ENCODE results near the gene ZNF655.

Gene ZNF655

DNA sequence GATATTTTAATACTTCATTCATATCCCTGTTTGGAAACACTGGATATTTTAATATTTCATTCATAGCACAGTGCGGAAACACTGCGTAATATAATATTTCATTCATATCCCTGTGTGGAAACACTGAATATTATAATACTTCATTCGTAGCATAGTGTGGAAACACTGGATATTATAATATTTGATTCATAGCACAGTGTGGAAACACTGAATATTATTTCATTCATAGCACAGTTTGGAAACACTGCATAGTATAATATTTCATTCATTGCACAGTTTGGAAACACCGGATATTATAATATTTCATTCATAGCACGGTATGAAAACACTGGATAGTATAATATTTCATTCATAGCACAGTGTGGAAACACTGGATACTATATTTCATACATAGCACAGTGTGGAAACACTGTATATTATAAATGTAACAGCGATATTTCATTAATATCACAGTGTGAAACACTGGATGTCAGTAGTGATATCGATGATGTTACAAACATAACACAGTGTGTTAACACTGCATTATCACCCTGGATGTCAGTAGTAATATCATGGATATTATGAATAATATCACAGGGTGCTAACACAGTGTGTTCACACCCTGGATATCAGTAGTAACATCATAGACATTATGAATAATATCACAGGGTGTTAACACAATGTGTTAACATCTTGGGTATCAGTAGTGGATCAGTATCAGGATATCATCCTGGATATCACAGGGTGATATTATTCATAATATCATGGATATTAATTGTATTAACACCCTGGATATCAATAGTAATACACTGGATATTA lies 36.7 kb downstream of the ZNF655 start:
- Histone ChIP-seq H3K4me1 (ENCODE audit: insufficient read depth, low read length) (no peaks in the 10 kb centered on the region), H3K9me3 (ENCODE audit: low read length) (no peaks in the 10 kb centered on the region), H3K9ac (ENCODE audit: low read length) (no peak overlapping the region), H3K4me3 (ENCODE audit: low read depth in 1 of 2, low read length in 2 of 2) (no peak overlapping the region), H3K27me3 (ENCODE audit: control insufficient read depth in 1 of 2, insufficient read depth in 2 of 2, low read length in 2 of 2) (no peaks in the 10 kb centered on the region), H3K27ac (ENCODE audit: low read depth, low read length) (no peak overlapping the region), H3K36me3 (ENCODE audit: insufficient read depth, low read length) (no peaks in the 10 kb centered on the region)

DNA sequence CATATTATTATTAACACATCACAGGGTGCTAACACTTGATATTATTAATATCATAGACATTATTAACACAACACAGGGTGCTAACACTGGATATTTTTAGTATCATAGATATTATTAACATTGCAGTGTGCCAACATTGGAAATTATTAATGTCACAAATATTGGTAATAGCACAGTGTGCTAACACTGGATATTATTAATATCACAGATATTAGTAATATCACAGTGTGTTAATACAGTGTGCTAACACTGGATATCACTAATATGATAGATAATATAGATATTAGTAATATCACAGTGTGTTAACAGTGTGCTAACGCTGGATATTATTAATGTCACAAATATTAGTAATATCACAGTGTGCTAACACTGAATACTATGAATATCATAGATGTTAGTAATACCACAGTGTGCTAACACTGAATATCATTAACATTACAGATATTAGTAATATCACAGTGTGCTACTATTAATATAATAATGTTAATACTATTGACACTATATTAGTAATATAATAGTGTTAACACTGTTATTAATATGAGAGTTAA lies 38.0 kb downstream of the ZNF655 start:
- H3K36me3 ChIP-seq (ENCODE audit: insufficient read depth, low read length): no peaks in the 10 kb centered on the region
- H3K9ac ChIP-seq (ENCODE audit: low read length): no peak overlapping the region
- no peak overlapping the region for H3K4me3 ChIP-seq (ENCODE audit: low read depth in 1 of 2, low read length in 2 of 2)
- H3K9me3 ChIP-seq (ENCODE audit: low read length): no peaks in the 10 kb centered on the region
- H3K27me3 ChIP-seq (ENCODE audit: control insufficient read depth in 1 of 2, insufficient read depth in 2 of 2, low read length in 2 of 2): no peaks in the 10 kb centered on the region
- H3K27ac ChIP-seq (ENCODE audit: low read depth, low read length): no peak overlapping the region
- no peaks in the 10 kb centered on the region for H3K4me1 ChIP-seq (ENCODE audit: insufficient read depth, low read length)

DNA sequence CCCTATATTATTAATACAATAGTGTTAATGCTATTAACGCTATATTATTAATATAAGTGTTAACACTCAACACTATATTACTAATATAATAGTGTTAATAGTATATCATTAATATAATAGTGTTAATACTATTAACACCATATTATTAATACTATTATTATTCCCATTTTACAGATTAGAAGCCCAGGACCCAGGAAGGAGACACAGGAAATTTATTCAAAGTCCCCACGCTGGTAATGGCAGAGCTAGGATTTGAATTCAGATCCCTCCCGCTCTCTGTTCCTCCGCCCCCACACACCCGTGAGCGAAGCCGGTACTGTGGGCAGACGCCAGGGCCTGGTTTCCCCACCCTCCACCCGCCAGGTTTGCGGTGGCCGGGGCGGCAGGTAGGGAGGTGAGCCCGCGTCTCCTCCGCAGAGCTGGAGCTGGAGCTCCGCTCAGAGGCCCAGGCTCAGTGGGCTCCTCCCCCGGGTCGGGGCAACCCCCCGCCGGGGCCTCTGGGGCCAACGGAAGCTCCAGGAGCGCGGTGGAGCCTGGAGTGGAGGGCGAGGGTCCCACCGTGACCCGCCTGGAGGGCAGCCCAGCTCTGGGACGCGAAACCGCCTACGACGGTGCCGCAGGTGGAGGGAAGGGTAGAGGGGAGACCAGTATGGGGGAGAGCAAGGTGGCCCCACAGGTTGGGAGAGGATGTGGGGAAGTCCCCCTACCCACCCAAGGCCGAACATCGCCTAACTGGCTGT lies 39.5 kb downstream of the ZNF655 start, which contains the start of gene TMEM225B:
TMEM225B (plus strand) TSS at position 506 of the 740 bp plus-strand sequence. CDS start 6,122 bp downstream, outside the sequence.
- Histone ChIP-seq H3K4me1 (ENCODE audit: insufficient read depth, low read length) (no peaks in the 10 kb centered on the region), H3K27me3 (ENCODE audit: control insufficient read depth in 1 of 2, insufficient read depth in 2 of 2, low read length in 2 of 2) (no peaks in the 10 kb centered on the region), H3K36me3 (ENCODE audit: insufficient read depth, low read length) (no peaks in the 10 kb centered on the region), H3K27ac (ENCODE audit: low read depth, low read length) (no peak within 1 kb of the TSS), H3K4me3 (ENCODE audit: low read depth in 1 of 2, low read length in 2 of 2) (no peak within 1 kb of the TSS), H3K9ac (ENCODE audit: low read length) (no peak within 1 kb of the TSS), H3K9me3 (ENCODE audit: low read length) (no peaks in the 10 kb centered on the region)

DNA sequence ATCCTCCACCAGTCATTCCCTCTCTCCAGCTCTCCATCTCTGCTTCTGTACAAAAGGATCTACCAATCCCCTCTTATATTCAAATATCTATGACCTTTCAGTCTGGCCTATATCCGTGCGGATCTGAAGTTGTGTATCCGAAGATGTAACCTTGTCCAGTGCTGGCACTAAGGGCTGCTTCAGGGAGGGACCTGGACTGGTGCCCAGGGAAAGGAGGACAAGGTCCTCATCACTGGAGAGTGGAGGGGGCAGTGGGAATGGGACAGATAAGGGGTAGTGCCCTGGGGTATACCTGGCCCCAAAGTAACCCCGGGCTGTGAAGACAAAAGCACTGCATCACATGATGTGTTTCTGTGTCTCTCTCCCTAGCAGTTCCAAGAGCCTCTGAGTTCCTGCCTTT lies 41.4 kb downstream of the ZNF655 start:
- no peak overlapping the region for H3K9ac ChIP-seq (ENCODE audit: low read length)
- no peak overlapping the region for H3K4me3 ChIP-seq (ENCODE audit: low read depth in 1 of 2, low read length in 2 of 2)
- H3K9me3 ChIP-seq (ENCODE audit: low read length): no peaks in the 10 kb centered on the region
- no peaks in the 10 kb centered on the region for H3K27me3 ChIP-seq (ENCODE audit: control insufficient read depth in 1 of 2, insufficient read depth in 2 of 2, low read length in 2 of 2)
- H3K4me1 ChIP-seq (ENCODE audit: insufficient read depth, low read length): no peaks in the 10 kb centered on the region
- H3K27ac ChIP-seq (ENCODE audit: low read depth, low read length): no peak overlapping the region
- H3K36me3 ChIP-seq (ENCODE audit: insufficient read depth, low read length): no peaks in the 10 kb centered on the region

DNA sequence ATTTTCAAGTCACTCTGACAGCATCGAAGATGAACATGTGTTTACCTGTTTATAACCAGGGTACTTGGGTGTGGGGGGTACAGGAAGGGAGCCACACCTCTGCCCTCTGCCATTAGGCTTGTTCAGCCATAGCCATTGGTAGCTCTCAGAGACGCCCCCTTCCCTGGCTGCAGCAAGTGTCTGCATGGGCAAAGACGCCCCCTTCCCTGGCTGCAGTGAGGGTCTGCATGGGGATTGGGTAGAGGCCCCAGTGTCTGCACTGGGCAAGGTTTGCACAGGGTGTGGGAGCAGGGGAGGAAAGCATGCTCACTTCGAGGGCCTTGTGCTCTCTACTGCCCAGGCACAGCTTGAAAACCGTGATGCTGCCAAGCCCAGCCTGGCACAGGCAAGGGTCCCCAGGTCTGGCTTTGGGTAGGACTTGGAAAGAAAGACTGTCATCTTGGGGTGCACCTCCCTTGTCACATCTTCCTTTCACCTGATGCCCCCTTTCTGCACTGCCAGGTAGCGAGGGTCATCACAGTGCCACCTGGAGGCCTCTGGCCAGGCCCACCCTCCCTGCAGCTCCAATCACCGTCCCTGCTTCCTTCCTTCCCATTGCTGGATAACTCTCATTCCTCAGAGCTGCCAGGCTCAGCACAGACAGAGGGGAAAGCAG lies 43.3 kb downstream of the ZNF655 start:
- Histone ChIP-seq H3K27me3 (ENCODE audit: control insufficient read depth in 1 of 2, insufficient read depth in 2 of 2, low read length in 2 of 2) (no peaks in the 10 kb centered on the region), H3K9ac (ENCODE audit: low read length) (no peak overlapping the region), H3K4me1 (ENCODE audit: insufficient read depth, low read length) (no peaks in the 10 kb centered on the region), H3K4me3 (ENCODE audit: low read depth in 1 of 2, low read length in 2 of 2) (no peak overlapping the region), H3K36me3 (ENCODE audit: insufficient read depth, low read length) (no peaks in the 10 kb centered on the region), H3K27ac (ENCODE audit: low read depth, low read length) (no peak overlapping the region), H3K9me3 (ENCODE audit: low read length) (no peaks in the 10 kb centered on the region)

DNA sequence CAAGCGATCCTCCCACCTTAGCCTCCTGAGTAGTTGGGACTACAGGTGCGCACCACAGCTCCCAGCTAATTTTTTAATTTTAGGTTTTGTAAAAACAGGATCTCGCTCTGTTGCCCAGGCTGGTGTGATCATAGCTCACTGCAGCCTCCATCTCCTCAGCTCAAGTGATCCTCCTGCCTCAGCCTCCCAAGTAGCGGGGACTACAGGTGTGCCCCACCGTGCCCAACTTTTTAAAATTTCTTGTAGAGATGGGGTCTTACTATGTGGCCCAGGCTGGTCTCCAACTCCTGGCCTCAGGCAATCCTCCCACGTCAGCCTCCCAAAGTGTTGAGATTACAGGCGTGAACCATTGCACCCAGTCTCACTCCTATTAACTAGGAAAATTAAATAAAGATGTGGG lies 47.1 kb downstream of the ZNF655 start:
- no peaks in the 10 kb centered on the region for H3K36me3 ChIP-seq (ENCODE audit: insufficient read depth, low read length)
- no peaks in the 10 kb centered on the region for H3K4me1 ChIP-seq (ENCODE audit: insufficient read depth, low read length)
- no peaks in the 10 kb centered on the region for H3K9me3 ChIP-seq (ENCODE audit: low read length)
- no peak overlapping the region for H3K27ac ChIP-seq (ENCODE audit: low read depth, low read length)
- H3K4me3 ChIP-seq (ENCODE audit: low read depth in 1 of 2, low read length in 2 of 2): no peak overlapping the region
- no peaks in the 10 kb centered on the region for H3K27me3 ChIP-seq (ENCODE audit: control insufficient read depth in 1 of 2, insufficient read depth in 2 of 2, low read length in 2 of 2)
- no peak overlapping the region for H3K9ac ChIP-seq (ENCODE audit: low read length)

DNA sequence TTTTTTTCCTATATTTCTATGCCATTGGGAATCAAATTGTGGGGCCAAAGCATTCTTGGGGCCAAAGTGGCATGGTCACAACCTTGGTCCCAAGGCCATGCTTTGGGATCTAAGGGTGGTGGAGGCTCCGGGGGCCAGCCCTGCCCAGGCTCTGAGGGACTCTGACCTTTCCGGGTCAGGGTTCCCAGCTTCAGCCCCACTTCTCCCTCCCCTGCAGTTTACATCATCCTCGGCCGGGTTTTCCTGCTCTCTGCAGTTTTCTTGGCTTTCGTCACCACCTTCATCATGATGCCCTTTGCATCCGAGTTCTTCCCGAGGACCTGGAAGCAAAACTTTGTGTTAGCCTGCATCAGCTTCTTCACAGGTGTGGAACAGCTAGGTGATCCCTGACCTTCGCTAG lies 48.1 kb downstream of the ZNF655 start:
- H3K27me3 ChIP-seq (ENCODE audit: control insufficient read depth in 1 of 2, insufficient read depth in 2 of 2, low read length in 2 of 2): no peaks in the 10 kb centered on the region
- H3K4me3 ChIP-seq (ENCODE audit: low read depth in 1 of 2, low read length in 2 of 2): no peak overlapping the region
- no peaks in the 10 kb centered on the region for H3K36me3 ChIP-seq (ENCODE audit: insufficient read depth, low read length)
- no peak overlapping the region for H3K9ac ChIP-seq (ENCODE audit: low read length)
- no peak overlapping the region for H3K27ac ChIP-seq (ENCODE audit: low read depth, low read length)
- no peaks in the 10 kb centered on the region for H3K9me3 ChIP-seq (ENCODE audit: low read length)
- no peaks in the 10 kb centered on the region for H3K4me1 ChIP-seq (ENCODE audit: insufficient read depth, low read length)

DNA sequence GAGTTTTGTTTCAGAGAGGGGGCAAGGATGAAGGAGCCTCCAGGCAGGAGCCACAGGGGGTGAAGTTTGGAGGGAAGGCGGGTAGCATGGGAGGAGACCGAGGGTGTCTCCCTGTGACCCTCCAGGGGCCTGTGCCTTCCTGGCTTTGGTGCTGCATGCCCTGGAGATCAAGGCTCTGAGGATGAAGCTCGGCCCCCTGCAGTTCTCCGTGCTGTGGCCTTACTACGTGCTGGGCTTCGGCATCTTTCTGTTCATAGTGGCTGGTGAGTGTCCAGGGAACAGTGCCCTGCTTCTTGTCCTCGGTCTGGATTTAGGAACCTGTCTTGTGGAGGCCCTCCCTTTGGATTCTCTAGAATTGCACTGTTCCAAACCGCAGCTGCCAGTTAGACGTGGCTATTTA lies 49.1 kb downstream of the ZNF655 start:
- Histone ChIP-seq H3K9ac (ENCODE audit: low read length) (no peak overlapping the region), H3K9me3 (ENCODE audit: low read length) (no peaks in the 10 kb centered on the region), H3K36me3 (ENCODE audit: insufficient read depth, low read length) (no peaks in the 10 kb centered on the region), H3K4me3 (ENCODE audit: low read depth in 1 of 2, low read length in 2 of 2) (no peak overlapping the region), H3K27me3 (ENCODE audit: control insufficient read depth in 1 of 2, insufficient read depth in 2 of 2, low read length in 2 of 2) (no peaks in the 10 kb centered on the region), H3K27ac (ENCODE audit: low read depth, low read length) (no peak overlapping the region), H3K4me1 (ENCODE audit: insufficient read depth, low read length) (no peaks in the 10 kb centered on the region)

DNA sequence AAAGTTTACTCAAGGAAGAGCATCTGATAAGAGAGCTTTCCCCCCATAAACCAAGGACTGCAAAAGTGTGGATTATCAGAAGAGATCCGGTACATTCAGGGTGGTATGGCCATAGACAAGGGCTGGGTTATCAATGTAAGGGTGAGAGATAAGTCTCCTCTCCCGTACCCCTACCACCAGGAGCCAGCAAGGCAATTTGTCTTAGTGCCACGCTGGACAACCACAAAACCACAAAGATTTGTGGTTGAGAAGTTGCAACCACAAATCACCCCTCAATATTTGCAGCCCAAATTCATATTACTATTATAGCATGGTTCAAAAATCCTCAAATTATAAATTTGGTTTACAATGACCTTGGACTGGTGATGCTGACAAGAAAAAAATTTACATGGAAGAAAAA lies 56.1 kb downstream of the ZNF655 start:
- H3K9me3 ChIP-seq (ENCODE audit: low read length): no peaks in the 10 kb centered on the region
- peaks cover 12% of the 10 kb centered on the region for H3K4me1 ChIP-seq (ENCODE audit: insufficient read depth, low read length)
- no peak overlapping the region for H3K27ac ChIP-seq (ENCODE audit: low read depth, low read length)
- no peaks in the 10 kb centered on the region for H3K27me3 ChIP-seq (ENCODE audit: control insufficient read depth in 1 of 2, insufficient read depth in 2 of 2, low read length in 2 of 2)
- H3K36me3 ChIP-seq (ENCODE audit: insufficient read depth, low read length): peaks cover 15% of the 10 kb centered on the region
- H3K9ac ChIP-seq (ENCODE audit: low read length): no peak overlapping the region
- no peak overlapping the region for H3K4me3 ChIP-seq (ENCODE audit: low read depth in 1 of 2, low read length in 2 of 2)

DNA sequence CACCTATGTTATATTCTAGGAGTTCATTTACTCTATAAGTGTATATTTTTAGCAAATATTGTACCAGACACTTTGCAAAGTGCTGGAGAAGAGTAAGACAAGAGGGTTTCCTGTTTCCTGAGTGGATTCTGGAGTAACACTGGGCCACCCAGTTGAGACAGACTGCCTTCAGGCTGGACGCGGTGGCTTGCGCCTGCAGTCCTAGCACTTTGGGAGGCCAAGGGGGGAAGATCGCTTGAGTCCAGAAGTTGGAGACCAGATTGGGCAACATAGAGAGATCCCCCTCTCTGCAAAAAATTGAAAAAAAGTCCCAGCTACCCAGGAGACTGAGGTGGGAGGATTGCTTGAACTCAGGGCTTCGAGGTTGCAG lies 57.5 kb downstream of the ZNF655 start:
- Histone ChIP-seq H3K36me3 (ENCODE audit: insufficient read depth, low read length) (peaks cover 30% of the 10 kb centered on the region), H3K4me3 (ENCODE audit: low read depth in 1 of 2, low read length in 2 of 2) (peak overlapping the region in 1 of 2 donors; percentile 97), H3K9ac (ENCODE audit: low read length) (no peak overlapping the region), H3K9me3 (ENCODE audit: low read length) (no peaks in the 10 kb centered on the region), H3K27ac (ENCODE audit: low read depth, low read length) (peak overlapping the region; percentile 81), H3K4me1 (ENCODE audit: insufficient read depth, low read length) (peaks cover 12% of the 10 kb centered on the region), H3K27me3 (ENCODE audit: control insufficient read depth in 1 of 2, insufficient read depth in 2 of 2, low read length in 2 of 2) (no peaks in the 10 kb centered on the region)

All from muscle layer of colon (tissue), 2 donors.